Trophoblast cell (in vitro differentiated cells and primary cell): ENCODE results near the gene FCHSD2.
"Not testable (repeated sequence)": the region's sequence is repeated elsewhere in the genome, so short reads cannot be mapped to it uniquely, and the experiment has no call there.

Source experiments
- DNase-seq, 2 donors: peaks; one replicate each; pipeline ENCODE4 v3.0.0-alpha.2; 2016
- H2AFZ ChIP-seq: 2 replicates; pipeline ENCODE4 v1.6.1; 2013; ENCODE audit warnings: low read length, moderate library complexity, mild to moderate bottlenecking; ENCODE audit not compliant: insufficient read depth, poor library complexity
- H2AK5ac ChIP-seq: 2 replicates; pipeline ENCODE4 v1.6.1; 2013; ENCODE audit warnings: mild to moderate bottlenecking, low read length
- H2BK120ac ChIP-seq: 2 replicates; pipeline ENCODE4 v1.6.1; 2013; ENCODE audit warnings: low read length, mild to moderate bottlenecking, moderate library complexity; ENCODE audit not compliant: insufficient read depth, poor library complexity
- H2BK12ac ChIP-seq: 2 replicates; pipeline ENCODE4 v1.6.1; 2013; ENCODE audit warnings: mild to moderate bottlenecking, low read length, moderate library complexity
- H2BK5ac ChIP-seq: 2 replicates; pipeline ENCODE4 v1.6.1; 2013; ENCODE audit warnings: low read length, low read depth, moderate library complexity, mild to moderate bottlenecking; ENCODE audit not compliant: poor library complexity
- H3K14ac ChIP-seq: 2 replicates; pipeline ENCODE4 v1.6.1; 2013; ENCODE audit warnings: mild to moderate bottlenecking, low read length
- H3K18ac ChIP-seq: 2 replicates; pipeline ENCODE4 v1.6.1; 2013; ENCODE audit warnings: mild to moderate bottlenecking, low read length
- H3K23ac ChIP-seq: 2 replicates; pipeline ENCODE4 v1.6.1; 2013; ENCODE audit warnings: low read length
- H3K27ac ChIP-seq: 2 replicates; pipeline ENCODE4 v1.5.1; 2013; ENCODE audit warnings: low read depth, mild to moderate bottlenecking, inconsistent platforms, low read length, moderate library complexity
- H3K27me3 ChIP-seq: 2 replicates; pipeline ENCODE4 v1.6.1; 2013; ENCODE audit warnings: inconsistent platforms, mild to moderate bottlenecking, low read length, moderate library complexity; ENCODE audit not compliant: insufficient read depth
- H3K36me3 ChIP-seq, 2 experiments: 1 replicate in 1 of 2; 2 replicates in 1 of 2; pipeline ENCODE4 v1.6.1; 2013; ENCODE audit warnings: low read length in 2 of 2, mild to moderate bottlenecking in 2 of 2, moderate library complexity in 1 of 2; ENCODE audit not compliant: insufficient read depth in 2 of 2, control insufficient read depth in 1 of 2
- H3K4ac ChIP-seq: 2 replicates; pipeline ENCODE4 v1.6.1; 2013; ENCODE audit warnings: low read depth, mild to moderate bottlenecking, low read length, moderate library complexity
- H3K4me1 ChIP-seq, 2 experiments: 1 replicate in 1 of 2; 2 replicates in 1 of 2; pipeline ENCODE4 v1.6.1; 2013; ENCODE audit warnings: low read length in 2 of 2, mild to moderate bottlenecking in 2 of 2, moderate library complexity in 1 of 2; ENCODE audit not compliant: insufficient read depth in 2 of 2, control insufficient read depth in 1 of 2
- H3K4me2 ChIP-seq: 2 replicates; pipeline ENCODE4 v1.6.1; 2013; ENCODE audit warnings: inconsistent platforms, mild to moderate bottlenecking, low read length, moderate library complexity
- H3K4me3 ChIP-seq: 2 replicates; pipeline ENCODE4 v1.5.1; 2013; ENCODE audit warnings: mild to moderate bottlenecking, low read depth, low read length, inconsistent platforms
- H3K79me1 ChIP-seq: one replicate; pipeline ENCODE4 v1.6.1; 2013; ENCODE audit warnings: low read length
- H3K79me2 ChIP-seq: 2 replicates; pipeline ENCODE4 v1.6.1; 2013; ENCODE audit warnings: low read length, mild to moderate bottlenecking; ENCODE audit not compliant: control insufficient read depth, insufficient read depth, poor library complexity
- H3K9ac ChIP-seq: 2 replicates; pipeline ENCODE4 v1.6.1; 2013; ENCODE audit warnings: mild to moderate bottlenecking, low read length
- H3K9me3 ChIP-seq: 2 replicates; pipeline ENCODE4 v1.6.1; 2013; ENCODE audit warnings: low read depth, mild to moderate bottlenecking, control low read depth, inconsistent platforms, low read length; ENCODE audit not compliant: insufficient read depth
- H4K12ac ChIP-seq: 2 replicates; pipeline ENCODE4 v1.6.1; 2013; ENCODE audit warnings: low read depth, mild to moderate bottlenecking, low read length, moderate library complexity
- H4K8ac ChIP-seq: 2 replicates; pipeline ENCODE4 v1.6.1; 2013; ENCODE audit warnings: low read depth, mild to moderate bottlenecking, low read length, moderate library complexity
- H4K91ac ChIP-seq: one replicate; pipeline ENCODE4 v1.6.1; 2013; ENCODE audit warnings: low read depth, mild to moderate bottlenecking, low read length, moderate library complexity
- WGBS: extraction: QIAGEN DNeasy Blood & Tissue Kit; methylation state at CpG from one replicate; pipeline ENCODE4 v1.1.7; 2013; ENCODE audit warnings: missing lambda C conversion rate; ENCODE audit not compliant: insufficient read length, insufficient coverage; ENCODE audit errors: extremely low coverage; 5-methylcytosine and 5-hydroxymethylcytosine counted together

The FCHSD2 gene

DNA sequence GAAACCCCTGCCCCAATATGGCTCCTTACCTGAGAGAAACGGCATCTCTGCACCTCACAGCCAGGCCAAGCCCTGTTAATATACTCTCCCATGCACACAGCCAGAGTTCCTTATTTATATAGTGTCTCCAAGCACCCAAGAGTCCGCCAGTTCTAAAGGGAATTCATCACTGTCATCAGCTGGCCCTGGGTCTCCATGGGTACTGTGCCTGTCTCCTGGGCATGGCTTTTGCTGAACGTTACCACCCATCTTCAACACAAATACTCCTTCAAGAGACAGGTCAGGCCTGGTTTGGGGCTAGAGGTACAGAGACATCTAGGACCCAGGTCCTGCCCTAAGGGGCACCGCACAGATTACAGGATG, 329.5 kb downstream of the FCHSD2 start:
- no CpG with 5 or more reads among the region's 4 CpGs for WGBS
- no peak overlapping the region for H4K91ac ChIP-seq

DNA sequence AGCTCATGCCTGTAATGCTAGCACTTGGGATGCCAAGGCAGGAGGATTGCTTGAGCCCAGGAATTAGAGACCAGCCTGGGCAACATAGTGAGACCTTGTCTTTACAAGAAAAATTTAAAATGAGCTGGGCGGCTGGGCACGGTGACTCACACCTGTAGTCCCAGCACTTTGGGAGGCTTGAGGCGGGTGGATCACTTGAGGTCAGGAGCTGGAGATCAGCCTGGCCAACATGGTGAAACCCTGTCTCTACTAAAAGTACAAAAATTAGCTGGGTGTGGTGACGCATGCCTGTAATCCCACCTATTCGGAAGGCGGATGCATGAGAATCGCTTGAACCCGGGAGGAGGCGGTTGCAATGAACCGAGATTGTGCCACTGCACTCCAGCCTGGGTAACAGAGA, 330.4 kb downstream of the FCHSD2 start:
- not testable (repeated sequence) for H2AK5ac ChIP-seq, H2BK12ac ChIP-seq, H4K91ac ChIP-seq, H2BK5ac ChIP-seq, H3K27me3 ChIP-seq, H2BK120ac ChIP-seq, H3K18ac ChIP-seq, H3K4me2 ChIP-seq, H3K4me3 ChIP-seq, H2AFZ ChIP-seq, H3K4ac ChIP-seq, H4K8ac ChIP-seq, H3K36me3 ChIP-seq, H3K9ac ChIP-seq, H4K12ac ChIP-seq, H3K79me2 ChIP-seq, H3K23ac ChIP-seq, H3K79me1 ChIP-seq, H3K9me3 ChIP-seq, H3K27ac ChIP-seq, H3K14ac ChIP-seq
- DNase-seq, result peak; percentile 84 to 86
- peaks cover 20 to 27% of the 10 kb centered on the region in 2 experiments for H3K4me1 ChIP-seq
- no CpG with 5 or more reads among the region's 10 CpGs for WGBS

More for the DNA sequence above, 329.5 kb downstream of the FCHSD2 start:
- no peak overlapping the region for H2BK12ac ChIP-seq
- peaks cover 10% of the 10 kb centered on the region for H3K79me1 ChIP-seq
- DNase-seq, result peak in 1 of 2 donors; percentile 54
- no peak overlapping the region for H3K4me2 ChIP-seq
- H2AFZ ChIP-seq, result no peak overlapping the region
- H2AK5ac ChIP-seq, result no peak overlapping the region
- H3K4me1 ChIP-seq, result peaks cover 20 to 27% of the 10 kb centered on the region in 2 experiments
- H4K12ac ChIP-seq, result no peak overlapping the region
- no peak overlapping the region for H3K9ac ChIP-seq
- H3K23ac ChIP-seq, result no peak overlapping the region
- no peaks in the 10 kb centered on the region for H3K27me3 ChIP-seq
- no peak overlapping the region for H3K14ac ChIP-seq
- H3K9me3 ChIP-seq, result no peaks in the 10 kb centered on the region
- no peak overlapping the region for H4K8ac ChIP-seq
- no peak overlapping the region for H3K18ac ChIP-seq
- H3K4me3 ChIP-seq, result no peak overlapping the region
- no peak overlapping the region for H2BK5ac ChIP-seq
- no peak overlapping the region for H3K27ac ChIP-seq
- no peak overlapping the region for H3K4ac ChIP-seq
- no peaks in the 10 kb centered on the region for H3K36me3 ChIP-seq
- H3K79me2 ChIP-seq, result peaks cover 4% of the 10 kb centered on the region
- H2BK120ac ChIP-seq, result no peak overlapping the region

DNA sequence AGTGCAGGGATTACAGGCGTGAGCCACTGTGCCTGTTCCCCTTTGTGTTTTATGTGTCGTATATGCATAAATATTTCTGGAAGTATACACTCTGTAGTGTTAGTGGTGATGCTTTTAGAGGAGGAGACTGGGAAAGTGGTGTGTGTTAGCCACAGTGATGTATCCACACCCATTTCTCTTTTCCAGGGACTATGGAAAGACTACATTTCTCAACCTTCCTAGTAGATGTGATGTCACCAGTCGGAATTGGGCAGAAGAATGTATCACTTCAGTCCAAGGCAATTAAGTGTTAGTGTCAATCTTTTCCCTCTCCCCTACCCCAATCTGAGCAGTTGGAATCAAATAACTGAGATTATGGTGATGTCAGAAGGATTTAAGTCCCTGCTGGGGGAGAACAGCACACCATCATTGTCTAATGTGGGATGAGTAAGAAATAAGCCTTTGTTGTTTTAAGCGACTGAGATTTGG, 333.8 kb downstream of the FCHSD2 start:
- Histone ChIP-seq H2BK120ac (no peak overlapping the region), H3K36me3 (no peaks in the 10 kb centered on the region), H2BK5ac (no peak overlapping the region), H3K23ac (no peak overlapping the region), H3K4me3 (no peak overlapping the region), H3K9me3 (no peaks in the 10 kb centered on the region), H3K4ac (no peak overlapping the region), H3K14ac (no peak overlapping the region), H3K79me2 (no peaks in the 10 kb centered on the region), H4K12ac (no peak overlapping the region), H3K18ac (no peak overlapping the region), H4K91ac (no peak overlapping the region), H3K27ac (no peak overlapping the region), H3K27me3 (no peaks in the 10 kb centered on the region), H4K8ac (no peak overlapping the region), H3K4me2 (no peak overlapping the region), H3K9ac (no peak overlapping the region), H3K79me1 (no peaks in the 10 kb centered on the region), H3K4me1 (peaks cover 4% of the 10 kb centered on the region in 2 experiments), H2BK12ac (no peak overlapping the region), H2AK5ac (no peak overlapping the region), H2AFZ (no peak overlapping the region)
- DNase-seq, result peak in 1 of 2 donors; percentile 41
- no CpG with 5 or more reads among the region's 4 CpGs for WGBS

DNA sequence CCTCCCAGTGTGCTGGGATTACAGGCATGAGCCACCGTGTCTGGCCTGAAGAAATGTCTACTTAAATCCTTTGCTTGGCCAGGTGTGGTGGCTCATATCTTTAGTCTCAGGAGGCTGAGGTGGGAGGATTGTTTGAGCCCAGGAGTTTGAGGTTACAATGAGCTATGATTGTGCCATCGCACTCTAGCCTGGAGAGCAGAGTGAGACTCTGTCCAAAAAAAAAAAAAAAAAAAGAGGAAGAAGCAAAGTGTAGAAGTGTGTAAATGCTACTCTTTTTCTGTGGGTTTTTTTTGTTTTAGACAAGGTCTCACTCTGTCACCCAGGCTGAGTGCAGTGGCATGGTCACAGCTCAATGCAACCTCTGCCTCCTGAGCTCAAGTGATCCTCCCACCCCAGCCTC, 334.3 kb downstream of the FCHSD2 start:
- Histone ChIP-seq H4K8ac (no peak overlapping the region), H3K79me2 (no peaks in the 10 kb centered on the region), H2BK120ac (no peak overlapping the region), H3K4ac (no peak overlapping the region), H3K23ac (no peak overlapping the region), H3K18ac (no peak overlapping the region), H3K36me3 (no peaks in the 10 kb centered on the region), H4K91ac (no peak overlapping the region), H2BK12ac (no peak overlapping the region), H2BK5ac (no peak overlapping the region), H3K4me1 (no peaks in the 10 kb centered on the region), H2AK5ac (no peak overlapping the region), H3K79me1 (no peaks in the 10 kb centered on the region), H3K4me2 (no peak overlapping the region), H4K12ac (no peak overlapping the region), H3K14ac (no peak overlapping the region), H3K4me3 (no peak overlapping the region), H3K27ac (no peak overlapping the region), H3K27me3 (no peaks in the 10 kb centered on the region), H3K9ac (no peak overlapping the region), H2AFZ (no peak overlapping the region), H3K9me3 (no peaks in the 10 kb centered on the region)
- no peak for DNase-seq
- WGBS, result no CpG with 5 or more reads among the region's 2 CpGs
